ENCODE data around the gene RAB28.

DNA sequence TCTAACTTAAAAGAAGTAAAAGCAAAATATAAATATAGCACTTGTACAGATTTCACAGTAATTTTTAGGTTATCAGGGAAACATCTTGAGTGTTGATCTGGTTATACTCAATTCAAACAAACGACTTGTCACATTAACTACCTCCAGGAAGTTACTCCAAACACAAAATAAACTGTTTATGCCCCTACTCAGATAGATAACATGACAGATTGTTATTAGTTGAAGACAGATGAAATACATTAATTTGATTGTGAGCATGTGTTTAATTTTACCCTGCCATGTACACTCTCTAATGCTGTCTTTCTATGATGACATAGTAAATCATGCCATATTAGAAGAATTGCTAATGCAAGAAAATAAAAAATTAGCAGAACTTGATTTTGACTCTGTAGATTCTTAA is 88.0 kb downstream of the RAB28 start:
- TF ChIP-seq ZBED1 (IDR thresholded peaks at IDR 0.05): no peak
- TF ChIP-seq LCOR (CRISPR knock-in tag; IDR thresholded peaks at IDR 0.05): no peak
- TF ChIP-seq POLR2A (conservative IDR thresholded peaks at IDR 0.05): no peak
- no peak for TF ChIP-seq CEBPB (tag; IDR thresholded peaks at IDR 0.05)
- TF ChIP-seq NCOA2 (IDR thresholded peaks at IDR 0.05; ENCODE audit: partially characterized antibody in 2 of 2): no peak
- TF ChIP-seq GABPB2 (CRISPR knock-in tag; conservative IDR thresholded peaks at IDR 0.05): no peak
